Prostate gland (tissue), 2 donors: ENCODE results near the gene SLC25A26. TPM values are rescaled to one million over a fixed set of nuclear protein-coding genes. Genes with fewer than 3 reads are reported as not detected.

Source experiments
- DNase-seq: peaks from one replicate; pipeline ENCODE4 v3.0.0-alpha.2; 2019; ENCODE audit warnings: low spot score
- H3K27ac ChIP-seq, 2 donors: fragments of 200-600 bp; sonication (generic); 2 replicates each; pipeline ENCODE4 v1.5.1; 2017 to 2019
- H3K27me3 ChIP-seq: fragments of 200-600 bp; sonication (generic); replicated peaks from 2 replicates; pipeline ENCODE4 v1.5.1; 2019; ENCODE audit not compliant: insufficient read depth
- H3K36me3 ChIP-seq, 2 donors: fragments of 200-600 bp; sonication (generic); 1 replicate in 1 of 2; 2 replicates in 1 of 2; pipeline versions ENCODE4 v1.5.1 to v1.8.1; 2017 to 2019
- H3K4me1 ChIP-seq: fragments of 200-600 bp; sonication (generic); replicated peaks from 2 replicates; pipeline ENCODE4 v1.5.1; 2019
- H3K4me3 ChIP-seq, 2 donors: fragments of 200-600 bp; sonication (generic); 2 replicates each; pipeline ENCODE4 v1.5.1; 2017 to 2019
- H3K9me3 ChIP-seq: fragments of 200-600 bp; sonication (generic); 2 replicates; pipeline ENCODE4 v1.5.1; 2017
- CTCF ChIP-seq, 4 experiments: fragments of 200-600 bp in 2 of 4; fragments of 450-650 bp in 2 of 4; sonication (generic) in 2 of 4; IDR thresholded peaks; 1 replicate in 3 of 4; 2 replicates in 1 of 4; pipeline ENCODE4 v1.5.1; 2016 to 2019; ENCODE audit warnings: antibody characterized with exemption in 4 of 4, mild to moderate bottlenecking in 2 of 4, moderate library complexity in 2 of 4
- POLR2A ChIP-seq: fragments of 450-650 bp; IDR thresholded peaks from one replicate; pipeline ENCODE4 v1.6.1; 2016; ENCODE audit warnings: antibody characterized with exemption, mild to moderate bottlenecking
- POLR2AphosphoS5 ChIP-seq: sonication (generic); formaldehyde crosslinking; IDR thresholded peaks from one replicate; pipeline ENCODE4 v1.6.1; 2017; ENCODE audit warnings: antibody characterized with exemption
- WGBS: methylation state at CpG from one replicate; pipeline ENCODE4 v1.1.5; 2018; 5-methylcytosine and 5-hydroxymethylcytosine counted together
- intact Hi-C: fragments of 100-400 bp; cut with DNase I; formaldehyde crosslinking; loops from one replicate; pipeline ENCODE4 v1.14.2; 2022
- total RNA-seq, 2 donors: library from RNA; depleted of rRNA; stranded (reverse); fragments of >200 nt; gene quantifications; one replicate each; pipeline ENCODE4 v1.1.0, GENCODE V29; 2016

Gene SLC25A26
- total RNA-seq, 2 donors from 2014 or later = 24.4 to 32.3 TPM

- no peak for TF ChIP-seq POLR2A
- no peak for TF ChIP-seq CTCF (IDR thresholded peaks at IDR 0.05)
- no peak for TF ChIP-seq POLR2AphosphoS5
- intact Hi-C loops = no loop called here
- H3K36me3 ChIP-seq = no peaks in the 10 kb centered on the region
- no peaks in the 10 kb centered on the region for H3K4me1 ChIP-seq
- no peak overlapping the region for H3K4me3 ChIP-seq
- DNase-seq = no peak
- no peak overlapping the region for H3K27ac ChIP-seq
- H3K9me3 ChIP-seq = no peaks in the 10 kb centered on the region
- no peaks in the 10 kb centered on the region for H3K27me3 ChIP-seq
- WGBS = 93% methylated on average over 3 of the region's 3 CpGs
Measured at GRCh38 chr3:66237552-66237951, 16.8 kb downstream of the SLC25A26 start.

- Histone ChIP-seq H3K9me3 (no peaks in the 10 kb centered on the region), H3K4me3 (no peak overlapping the region), H3K27me3 (no peaks in the 10 kb centered on the region), H3K36me3 (no peaks in the 10 kb centered on the region), H3K27ac (no peak overlapping the region), H3K4me1 (no peaks in the 10 kb centered on the region)
- 92% methylated on average over 2 of the region's 2 CpGs for WGBS
- TF ChIP-seq CTCF (IDR thresholded peaks at IDR 0.05) (no peak), POLR2AphosphoS5 (no peak), POLR2A (no peak)
- no peak for DNase-seq
- intact Hi-C loops = no loop called here
Measured at GRCh38 chr3:66239513-66240123, 18.8 kb downstream of the SLC25A26 start.

- Histone ChIP-seq H3K4me3 (no peak overlapping the region), H3K9me3 (no peaks in the 10 kb centered on the region), H3K27ac (no peak overlapping the region), H3K4me1 (no peaks in the 10 kb centered on the region), H3K27me3 (no peaks in the 10 kb centered on the region), H3K36me3 (no peaks in the 10 kb centered on the region)
- 95% methylated on average over 3 of the region's 3 CpGs for WGBS
- TF ChIP-seq POLR2AphosphoS5 = no peak
- no peak for TF ChIP-seq CTCF (IDR thresholded peaks at IDR 0.05)
- TF ChIP-seq POLR2A = no peak
- intact Hi-C loops = no loop called here
- DNase-seq = no peak
Measured at GRCh38 chr3:66241466-66241865, 20.7 kb downstream of the SLC25A26 start.

GRCh38 chr3:66242788-66243464 is 22.1 kb downstream of the SLC25A26 start:
- TF ChIP-seq CTCF (IDR thresholded peaks at IDR 0.05) (no peak), POLR2A (no peak), POLR2AphosphoS5 (no peak)
- no peaks in the 10 kb centered on the region for H3K9me3 ChIP-seq
- no peak overlapping the region for H3K4me3 ChIP-seq
- WGBS = 94% methylated on average over 3 of the region's 3 CpGs
- H3K4me1 ChIP-seq = no peaks in the 10 kb centered on the region
- H3K27ac ChIP-seq = no peak overlapping the region
- intact Hi-C loops = no loop called here
- DNase-seq = no peak
- no peaks in the 10 kb centered on the region for H3K36me3 ChIP-seq
- H3K27me3 ChIP-seq = no peaks in the 10 kb centered on the region

- Histone ChIP-seq H3K27ac (no peak overlapping the region), H3K36me3 (no peaks in the 10 kb centered on the region), H3K27me3 (no peaks in the 10 kb centered on the region), H3K9me3 (no peaks in the 10 kb centered on the region), H3K4me3 (no peak overlapping the region), H3K4me1 (no peaks in the 10 kb centered on the region)
- TF ChIP-seq POLR2AphosphoS5 (no peak), CTCF (IDR thresholded peaks at IDR 0.05) (no peak)
- intact Hi-C loops = no loop called here
- WGBS = 98% methylated on average over 2 of the region's 2 CpGs
- DNase-seq = no peak
Measured at GRCh38 chr3:66248641-66249040, 27.8 kb downstream of the SLC25A26 start.
